CD4-positive, alpha-beta memory T cell (primary cell): ENCODE data around the gene PAX7. TPM values are rescaled to one million over a fixed set of nuclear protein-coding genes. Genes with fewer than 3 reads are reported as not detected.
A peak's percentile ranks its signal among the peaks of the same experiment; 100 is the strongest.

Experiments used
- CTCF ChIA-PET: fragments of 350-600 bp; sonication (Branson Sonifier 250); formaldehyde crosslinking; loops from one replicate; lab custom pipeline; 2021; ENCODE audit warnings: inconsistent platforms; ENCODE audit not compliant: partially characterized antibody; lab: Charles Lee
- POLR2A ChIA-PET: fragments of 350-600 bp; sonication (Branson Sonifier 250); formaldehyde crosslinking; loops from one replicate; lab custom pipeline; 2021; ENCODE audit not compliant: partially characterized antibody; lab: Charles Lee
- DNase-seq, 5 donors: peaks; one replicate each; pipeline versions ENCODE4 v3.0.0 to v3.0.0-alpha.2; 2020 to 2022; ENCODE audit warnings: mixed read lengths in 1 of 5
- H3K27ac ChIP-seq: one replicate; pipeline ENCODE4 v1.7.0; 2013; ENCODE audit warnings: low read depth, low read length
- H3K27me3 ChIP-seq: 2 replicates; pipeline ENCODE4 v1.7.0; 2013; ENCODE audit warnings: mild to moderate bottlenecking, low read length, moderate library complexity; ENCODE audit not compliant: insufficient read depth
- H3K36me3 ChIP-seq: 2 replicates; pipeline ENCODE4 v1.7.0; 2013; ENCODE audit warnings: mild to moderate bottlenecking, low read length, moderate library complexity; ENCODE audit not compliant: insufficient read depth
- H3K4me1 ChIP-seq: 2 replicates; pipeline ENCODE4 v1.7.0; 2013; ENCODE audit warnings: mild to moderate bottlenecking, low read length, moderate library complexity; ENCODE audit not compliant: insufficient read depth
- H3K4me3 ChIP-seq, 2 donors: one replicate each; pipeline ENCODE4 v1.7.0; 2013; ENCODE audit warnings: low read length in 2 of 2, mild to moderate bottlenecking in 1 of 2
- H3K9me3 ChIP-seq, 2 donors: one replicate each; pipeline ENCODE4 v1.7.0; 2013; ENCODE audit warnings: low read length in 2 of 2, control low read depth in 1 of 2; ENCODE audit not compliant: control insufficient read depth in 1 of 2
- H3K27ac Mint-ChIP-seq, 7 donors: one replicate each; pipeline ENCODE4 v1.8.0; 2020 to 2021; ENCODE audit warnings: mixed read lengths in 7 of 7, mild to moderate bottlenecking in 6 of 7, inconsistent platforms in 3 of 7, moderate library complexity in 3 of 7
- H3K27me3 Mint-ChIP-seq, 2 donors: one replicate each; pipeline ENCODE4 v1.8.0; 2020 to 2021; ENCODE audit warnings: mixed read lengths in 2 of 2
- H3K36me3 Mint-ChIP-seq, 2 donors: one replicate each; pipeline ENCODE4 v1.8.0; 2020 to 2021; ENCODE audit warnings: mixed read lengths in 2 of 2, inconsistent platforms in 1 of 2, mild to moderate bottlenecking in 1 of 2
- H3K4me1 Mint-ChIP-seq, 4 donors: one replicate each; pipeline ENCODE4 v1.8.0; 2020 to 2021; ENCODE audit warnings: mixed read lengths in 4 of 4, mild to moderate bottlenecking in 1 of 4
- H3K4me3 Mint-ChIP-seq, 8 donors: one replicate each; pipeline ENCODE4 v1.8.0; 2020 to 2021; ENCODE audit warnings: mixed read lengths in 8 of 8, mild to moderate bottlenecking in 7 of 8, moderate library complexity in 6 of 8, inconsistent platforms in 3 of 8
- H3K9me3 Mint-ChIP-seq, 8 donors: one replicate each; pipeline ENCODE4 v1.8.0; 2020 to 2021; ENCODE audit warnings: mixed read lengths in 8 of 8, mild to moderate bottlenecking in 5 of 8, inconsistent platforms in 3 of 8, moderate library complexity in 1 of 8
- intact Hi-C: fragments of 100-400 bp; cut with micrococcal nuclease; formaldehyde crosslinking; loops from one replicate; pipeline ENCODE4 v1.15.1; 2023
- polyA plus RNA-seq, 2 donors: library from polyadenylated mRNA; unstranded; fragments of 300-500 nt; fragmentation: Illumina TruSeq; gene quantifications; one replicate each; pipeline ENCODE4 v1.2.3, GENCODE V29; 2021
- total RNA-seq, 2 experiments: library from RNA; stranded (reverse); gene quantifications; one replicate each; pipeline ENCODE4 v1.2.3, GENCODE V29; 2021

The PAX7 gene
- total and polyA plus RNA-seq, 4 experiments from 2014 or later = not detected

DNA sequence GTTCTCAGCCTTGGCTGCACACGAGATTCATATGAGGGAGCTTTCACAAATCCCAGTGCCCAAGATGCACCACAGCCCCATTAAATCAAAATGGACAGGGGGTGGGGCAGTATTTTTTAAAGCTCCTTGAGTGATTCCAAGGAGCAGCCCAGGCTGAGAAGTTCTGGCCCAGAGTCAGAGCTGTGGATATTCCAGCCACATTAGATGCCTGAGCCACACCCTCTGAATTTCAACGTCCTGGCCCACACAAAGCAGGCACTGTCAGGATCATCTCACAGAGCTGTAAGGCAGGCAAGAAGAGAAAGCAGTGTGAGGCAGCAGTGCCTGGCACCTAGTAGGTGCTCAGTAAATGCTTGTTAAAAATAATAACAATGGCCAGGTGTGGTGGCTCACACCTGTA is 37.4 kb downstream of the PAX7 start:
- H3K27me3 ChIP-seq = no peaks in the 10 kb centered on the region
- Mint-ChIP-seq H3K36me3 (no peaks in the 10 kb centered on the region), H3K9me3 (no peaks in the 10 kb centered on the region), H3K27me3 (peaks cover 5 to 17% of the 10 kb centered on the region in 2 donors), H3K4me3 (no peak overlapping the region), H3K27ac (no peak overlapping the region), H3K4me1 (peaks cover 0 to 4% (median 2%) of the 10 kb centered on the region in 4 donors)
- ChIA-PET POLR2A (no interaction called here), CTCF (interaction anchor here (1.0 kb wide), 1 partner anchor 13 kb away, joined by 4 read pairs; no protein-coding TSS in a partner anchor)
- intact Hi-C loops = no loop called here
- no peak for DNase-seq
- no peak overlapping the region for H3K27ac ChIP-seq
- H3K9me3 ChIP-seq = no peaks in the 10 kb centered on the region
- H3K36me3 ChIP-seq = no peaks in the 10 kb centered on the region
- no peaks in the 10 kb centered on the region for H3K4me1 ChIP-seq
- H3K4me3 ChIP-seq = no peak overlapping the region

DNA sequence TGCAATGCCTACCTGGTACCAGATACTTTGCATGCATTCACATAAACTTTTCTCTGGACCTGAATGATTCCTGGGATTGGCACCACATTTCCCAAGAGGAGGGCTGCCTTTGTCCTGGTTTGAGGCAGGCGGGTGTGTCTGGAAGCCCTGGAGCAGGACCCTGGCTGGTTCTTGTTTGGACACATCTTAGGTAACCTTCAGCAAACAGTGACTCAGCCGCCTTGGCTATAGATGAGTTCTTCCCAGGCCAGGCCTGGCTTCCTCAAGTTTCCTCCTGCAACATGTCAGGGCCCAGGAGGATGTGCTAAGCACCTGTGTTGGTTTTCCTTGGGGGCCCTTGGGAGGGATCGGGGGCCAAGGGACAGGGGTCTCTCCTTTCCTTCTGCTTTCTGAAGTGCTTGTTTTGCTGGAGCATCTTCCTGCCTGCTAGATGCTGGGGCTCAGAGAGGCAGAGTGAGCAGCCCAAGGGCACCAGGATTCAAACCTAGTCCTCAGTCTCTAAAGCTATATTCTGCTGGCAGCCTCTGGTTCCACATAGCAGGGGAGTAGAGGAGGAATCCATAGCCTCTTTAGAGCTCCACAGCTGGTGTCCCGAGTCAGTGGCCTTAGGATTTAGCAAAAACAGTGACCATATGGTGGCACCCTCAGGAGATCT is 38.2 kb downstream of the PAX7 start:
- H3K36me3 Mint-ChIP-seq = no peaks in the 10 kb centered on the region
- H3K36me3 ChIP-seq = no peaks in the 10 kb centered on the region
- H3K27ac Mint-ChIP-seq = no peak overlapping the region
- intact Hi-C loops = no loop called here
- POLR2A ChIA-PET = no interaction called here
- H3K4me3 ChIP-seq = no peak overlapping the region
- H3K27ac ChIP-seq = no peak overlapping the region
- no peaks in the 10 kb centered on the region for H3K27me3 ChIP-seq
- H3K4me1 ChIP-seq = no peaks in the 10 kb centered on the region
- DNase-seq = no peak
- H3K4me1 Mint-ChIP-seq = peaks cover 0 to 4% (median 2%) of the 10 kb centered on the region in 4 donors
- no peaks in the 10 kb centered on the region for H3K9me3 ChIP-seq
- peaks cover 5 to 19% of the 10 kb centered on the region in 2 donors for H3K27me3 Mint-ChIP-seq
- H3K4me3 Mint-ChIP-seq = no peak overlapping the region
- no peaks in the 10 kb centered on the region for H3K9me3 Mint-ChIP-seq
- CTCF ChIA-PET = interaction anchor here (1.5 to 1.8 kb wide), 2 partner anchors 12 to 72 kb away, joined by 6 to 7 read pairs; no protein-coding TSS in a partner anchor

DNA sequence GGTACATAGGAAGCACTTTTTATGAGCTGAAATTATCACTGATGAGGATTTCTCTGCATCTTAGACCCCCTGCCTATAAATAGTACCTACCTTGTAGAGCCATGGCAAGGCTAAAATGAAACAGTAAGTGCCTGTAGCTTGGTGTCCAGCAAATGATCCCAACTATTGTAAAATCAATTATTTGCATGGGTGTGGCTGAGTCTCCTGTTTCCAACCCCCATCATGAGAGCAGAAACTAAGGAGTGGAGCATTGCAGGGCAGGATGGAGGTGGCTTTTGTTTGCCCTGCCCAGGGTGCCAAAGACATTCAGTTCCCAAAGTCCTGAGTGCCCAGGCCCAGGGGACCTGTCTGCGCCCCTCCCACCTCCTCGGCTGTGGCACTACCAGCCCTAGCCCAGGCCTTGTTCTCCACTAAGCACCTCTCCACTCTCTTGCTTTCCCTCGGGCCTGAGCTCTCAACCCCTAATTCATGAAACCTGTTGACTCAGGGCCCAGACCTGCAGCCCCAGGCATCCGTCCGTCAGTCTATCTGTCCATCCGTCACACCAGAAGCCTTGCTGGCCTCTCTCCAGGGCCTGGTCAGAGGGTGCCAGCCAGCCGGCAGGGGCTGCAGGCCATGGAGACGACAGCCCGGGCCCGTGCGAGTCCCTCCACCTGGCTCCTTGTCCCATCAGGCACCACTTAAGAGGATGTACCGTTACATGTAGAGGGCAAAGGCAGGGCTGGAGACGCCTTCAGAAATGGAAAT is 39.6 kb downstream of the PAX7 start:
- Mint-ChIP-seq H3K27ac (no peak overlapping the region), H3K9me3 (no peaks in the 10 kb centered on the region), H3K4me3 (no peak overlapping the region), H3K4me1 (peaks cover 0 to 4% (median 2%) of the 10 kb centered on the region in 4 donors), H3K27me3 (peaks cover 7 to 22% of the 10 kb centered on the region in 2 donors), H3K36me3 (no peaks in the 10 kb centered on the region)
- Histone ChIP-seq H3K9me3 (no peaks in the 10 kb centered on the region), H3K27ac (no peak overlapping the region), H3K27me3 (peaks cover 4% of the 10 kb centered on the region), H3K36me3 (no peaks in the 10 kb centered on the region), H3K4me3 (no peak overlapping the region), H3K4me1 (no peaks in the 10 kb centered on the region)
- no peak for DNase-seq
- ChIA-PET CTCF (interaction anchor here (1.5 to 1.8 kb wide), 2 partner anchors 11 to 73 kb away, joined by 6 to 7 read pairs; no protein-coding TSS in a partner anchor), POLR2A (no interaction called here)
- intact Hi-C loops = no loop called here

DNA sequence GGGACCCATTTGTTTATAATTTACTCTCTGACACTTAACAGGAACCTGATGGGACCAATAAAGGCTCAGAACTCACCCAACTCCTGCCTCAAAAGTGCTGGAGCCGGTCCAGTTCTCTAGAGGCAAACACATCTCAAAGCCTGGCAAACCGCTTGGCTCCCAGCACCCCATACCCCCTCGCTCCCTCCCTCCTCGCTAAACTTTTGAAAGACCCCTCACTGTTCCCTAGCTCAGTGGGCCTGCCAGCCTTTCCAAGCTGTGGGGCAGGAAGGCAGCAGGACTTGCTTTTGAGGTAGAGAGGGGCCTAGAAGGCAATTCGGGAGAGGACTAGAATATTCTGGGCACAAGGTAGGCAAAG is 40.2 kb downstream of the PAX7 start:
- Mint-ChIP-seq H3K4me3 (no peak overlapping the region), H3K9me3 (no peaks in the 10 kb centered on the region), H3K4me1 (peaks cover 0 to 4% (median 2%) of the 10 kb centered on the region in 4 donors), H3K27ac (peak overlapping the region in 1 of 7 donors; percentile 17), H3K36me3 (no peaks in the 10 kb centered on the region), H3K27me3 (peaks cover 10 to 25% of the 10 kb centered on the region in 2 donors)
- Histone ChIP-seq H3K9me3 (no peaks in the 10 kb centered on the region), H3K27ac (no peak overlapping the region), H3K27me3 (peaks cover 4% of the 10 kb centered on the region), H3K36me3 (no peaks in the 10 kb centered on the region), H3K4me1 (no peaks in the 10 kb centered on the region), H3K4me3 (no peak overlapping the region)
- CTCF ChIA-PET = no interaction called here
- DNase-seq = no peak
- intact Hi-C loops = no loop called here
- POLR2A ChIA-PET = no interaction called here

DNA sequence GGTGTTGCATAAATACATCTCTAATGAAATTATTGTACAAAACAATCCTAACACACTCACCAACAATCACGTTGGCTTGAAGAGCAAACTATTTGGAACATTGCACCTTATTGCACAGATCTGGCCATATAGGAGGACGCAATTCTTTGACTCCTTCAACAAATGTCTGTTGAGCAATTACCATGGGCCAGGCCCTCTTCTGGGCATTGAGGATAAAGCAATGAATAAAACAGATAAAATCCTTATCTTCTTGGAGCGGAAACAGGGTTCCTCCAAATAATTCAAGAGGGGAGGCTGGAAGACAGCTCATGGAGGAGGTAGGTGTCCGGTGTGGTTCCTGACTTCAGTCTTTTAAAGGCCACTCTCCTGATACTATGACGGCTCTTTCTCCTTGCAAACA is 43.3 kb downstream of the PAX7 start:
- Mint-ChIP-seq H3K27ac (no peak overlapping the region), H3K36me3 (no peaks in the 10 kb centered on the region), H3K9me3 (no peaks in the 10 kb centered on the region), H3K27me3 (peaks cover 17 to 28% of the 10 kb centered on the region in 2 donors), H3K4me3 (no peak overlapping the region), H3K4me1 (no peaks in the 10 kb centered on the region)
- POLR2A ChIA-PET = no interaction called here
- CTCF ChIA-PET = no interaction called here
- intact Hi-C loops = no loop called here
- no peak overlapping the region for H3K27ac ChIP-seq
- no peak for DNase-seq
- H3K9me3 ChIP-seq = no peaks in the 10 kb centered on the region
- H3K4me3 ChIP-seq = no peak overlapping the region
- H3K27me3 ChIP-seq = peaks cover 4% of the 10 kb centered on the region
- H3K36me3 ChIP-seq = no peaks in the 10 kb centered on the region
- no peaks in the 10 kb centered on the region for H3K4me1 ChIP-seq

DNA sequence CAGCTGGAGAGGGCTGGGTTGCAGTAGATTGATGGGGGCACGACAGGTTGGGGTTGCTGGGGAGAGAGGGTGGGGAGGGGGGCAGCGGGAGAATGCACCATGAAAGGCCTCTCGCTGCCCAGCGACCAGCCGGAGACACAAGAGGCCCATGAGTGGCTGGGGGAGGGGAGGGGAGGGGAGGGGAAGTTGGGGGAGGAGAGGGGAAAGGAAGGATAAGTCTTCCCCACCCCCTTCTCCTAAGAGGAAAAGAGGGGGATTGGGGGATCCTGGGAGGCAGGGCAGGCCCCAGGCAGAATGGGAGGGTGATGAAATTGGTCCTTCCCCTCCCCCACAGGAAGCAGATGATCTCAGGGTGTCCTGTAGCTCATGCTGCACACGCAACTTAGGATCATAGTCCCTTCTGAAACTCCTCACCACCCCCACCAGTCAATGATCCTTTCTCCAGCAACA is 45.7 kb downstream of the PAX7 start:
- H3K27me3 Mint-ChIP-seq = peaks cover 18 to 33% of the 10 kb centered on the region in 2 donors
- H3K4me3 ChIP-seq = no peak overlapping the region
- ChIA-PET POLR2A (no interaction called here), CTCF (no interaction called here)
- no peaks in the 10 kb centered on the region for H3K36me3 Mint-ChIP-seq
- H3K36me3 ChIP-seq = no peaks in the 10 kb centered on the region
- H3K27me3 ChIP-seq = peaks cover 4% of the 10 kb centered on the region
- H3K27ac Mint-ChIP-seq = no peak overlapping the region
- DNase-seq = no peak
- peaks cover 0 to 1% (median 0%) of the 10 kb centered on the region in 8 donors for H3K9me3 Mint-ChIP-seq
- H3K4me1 Mint-ChIP-seq = no peaks in the 10 kb centered on the region
- H3K27ac ChIP-seq = no peak overlapping the region
- H3K9me3 ChIP-seq = no peaks in the 10 kb centered on the region
- H3K4me1 ChIP-seq = no peaks in the 10 kb centered on the region
- intact Hi-C loops = no loop called here
- no peak overlapping the region for H3K4me3 Mint-ChIP-seq

DNA sequence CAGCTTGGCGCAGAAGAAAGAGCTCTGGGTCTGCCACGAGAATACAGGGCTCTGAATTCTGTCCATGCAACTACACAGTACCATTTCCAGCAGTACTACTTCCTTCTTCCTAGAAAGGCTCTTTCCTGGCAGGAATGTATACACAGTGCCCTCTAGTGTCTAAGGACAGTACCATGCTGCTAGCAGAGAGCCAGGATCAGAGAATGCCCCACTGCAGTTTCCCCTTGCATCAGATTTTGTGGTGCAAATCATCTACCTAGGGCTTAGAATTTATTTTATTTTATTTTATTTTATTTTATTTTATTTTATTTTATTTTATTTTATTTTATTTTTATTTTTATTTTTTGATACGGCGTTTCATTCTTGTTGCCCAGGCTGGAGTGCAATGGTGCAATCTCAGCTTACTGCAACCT is 50.8 kb downstream of the PAX7 start:
- Mint-ChIP-seq H3K9me3 (peaks cover 0 to 1% (median 0%) of the 10 kb centered on the region in 8 donors), H3K36me3 (no peaks in the 10 kb centered on the region), H3K4me3 (no peak overlapping the region), H3K4me1 (peaks cover 0 to 1% (median 0%) of the 10 kb centered on the region in 4 donors), H3K27ac (no peak overlapping the region), H3K27me3 (peaks cover 17 to 18% of the 10 kb centered on the region in 2 donors)
- POLR2A ChIA-PET = no interaction called here
- H3K36me3 ChIP-seq = no peaks in the 10 kb centered on the region
- H3K9me3 ChIP-seq = no peaks in the 10 kb centered on the region
- intact Hi-C loops = loop anchor here (5.0 kb wide), 1 partner anchor 384 kb away; no protein-coding TSS in a partner anchor
- DNase-seq = peak in 4 of 5 donors; percentile 3 to 19 (median 6)
- H3K27ac ChIP-seq = no peak overlapping the region
- H3K4me1 ChIP-seq = no peaks in the 10 kb centered on the region
- CTCF ChIA-PET = interaction anchor here (0.7 to 9.0 kb wide), 9 partner anchors 10 to 148 kb away, joined by 3 to 51 read pairs (median 4); no protein-coding TSS in a partner anchor
- H3K27me3 ChIP-seq = no peaks in the 10 kb centered on the region
- H3K4me3 ChIP-seq = no peak overlapping the region
